NT2/D1 (cell line): ENCODE data around the gene ITIH4.

Experiments
- YY1 ChIP-seq: IDR thresholded peaks from 2 replicates; pipeline ENCODE4 v1.6.1; 2011; ENCODE audit not compliant: insufficient read length, insufficient read depth
- ZNF274 ChIP-seq: IDR thresholded peaks from 2 replicates; pipeline ENCODE4 v1.6.1; 2011; ENCODE audit warnings: mild to moderate bottlenecking, low read depth, low read length

DNA sequence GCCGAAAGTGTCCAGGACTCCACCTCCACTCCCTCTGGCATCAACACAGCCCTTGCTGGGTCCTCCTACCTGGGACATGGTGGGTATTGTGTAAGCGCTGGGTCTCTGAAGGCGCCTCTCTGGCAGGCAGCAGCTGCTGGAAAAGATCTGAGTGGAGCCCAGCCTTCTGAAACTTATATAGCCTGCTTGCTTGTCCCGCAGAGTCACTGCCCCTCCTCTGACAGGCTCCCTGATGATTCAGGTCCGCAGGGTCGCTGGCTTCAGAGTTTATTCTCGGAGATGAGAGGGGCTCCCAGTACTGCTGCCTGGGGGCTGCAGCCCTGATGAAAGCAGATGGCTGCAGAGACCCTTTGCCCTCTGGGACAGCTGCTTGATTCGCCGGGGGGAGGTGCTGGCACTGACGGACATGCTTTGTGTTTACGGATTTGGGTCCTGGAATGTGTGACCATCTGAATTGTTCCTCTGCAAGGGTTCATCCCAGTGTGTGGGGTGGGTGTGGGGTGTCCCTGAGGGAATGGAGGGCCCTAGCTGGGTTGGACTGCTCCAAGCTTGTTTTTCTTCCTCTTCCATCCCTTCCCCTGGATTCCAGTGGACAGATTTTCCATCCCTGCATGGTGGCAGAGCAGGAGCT is 4.5 kb upstream of the ITIH4 start, which contains the start of gene MUSTN1:
- TF ChIP-seq YY1, result no peak
- TF ChIP-seq ZNF274, result no peak
